Left lobe of liver (tissue), 2 donors: ENCODE data around the gene ZNF555. TPM values are rescaled to one million over a fixed set of nuclear protein-coding genes. Genes with fewer than 3 reads are reported as not detected.
"Not testable (repeated sequence)": the region's sequence is repeated elsewhere in the genome, so short reads cannot be mapped to it uniquely, and the experiment has no call there.

Experiments used
- ATAC-seq: fragments of 200-7000 bp; cut with Tn5 transposase; one replicate; pipeline ENCODE4 v1.9.1; 2020; ENCODE audit warnings: mild to moderate bottlenecking, moderate library complexity
- DNase-seq: peaks from one replicate; pipeline ENCODE4 v3.0.0-alpha.2; 2020; ENCODE audit warnings: low spot score
- total RNA-seq: library from RNA; stranded (reverse); gene quantifications from one replicate; pipeline ENCODE4 v1.2.1, GENCODE V29; 2021
- donor health status: DM: no; HTN: no; CAD: no; lungs with moderate emphysema.
- donor health status: DM: no; HTN: yes; CAD: no.

ZNF555 gene
- total RNA-seq, 1 donor from 2014 or later = 2.0 TPM

DNA sequence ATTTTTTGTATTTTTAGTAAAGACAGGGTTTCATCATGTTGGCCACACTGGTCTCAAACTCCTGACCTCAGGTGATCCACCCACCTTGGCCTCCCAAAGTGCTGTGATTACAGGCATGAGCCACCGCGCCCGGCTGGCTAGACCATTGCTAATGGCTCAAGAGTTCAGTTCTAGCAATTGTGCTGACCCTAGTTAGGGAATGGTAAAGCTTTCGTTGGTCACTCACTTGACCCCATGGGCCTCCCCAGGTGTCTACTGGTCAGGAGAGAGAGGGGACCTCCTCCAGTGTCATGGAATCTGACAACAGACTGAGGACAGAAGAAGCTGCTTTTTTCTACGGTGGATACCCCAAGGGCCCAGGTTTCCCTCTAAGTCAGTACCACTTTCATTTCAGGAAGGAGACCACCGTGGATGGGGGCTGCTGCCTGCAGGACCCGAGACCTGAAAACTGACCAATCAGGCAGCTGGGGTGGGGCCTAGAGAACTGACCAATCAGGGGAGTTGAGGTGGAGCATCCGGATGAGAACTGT lies 25.3 kb downstream of the ZNF555 start:
- no peak for DNase-seq
- ATAC-seq = no peak

DNA sequence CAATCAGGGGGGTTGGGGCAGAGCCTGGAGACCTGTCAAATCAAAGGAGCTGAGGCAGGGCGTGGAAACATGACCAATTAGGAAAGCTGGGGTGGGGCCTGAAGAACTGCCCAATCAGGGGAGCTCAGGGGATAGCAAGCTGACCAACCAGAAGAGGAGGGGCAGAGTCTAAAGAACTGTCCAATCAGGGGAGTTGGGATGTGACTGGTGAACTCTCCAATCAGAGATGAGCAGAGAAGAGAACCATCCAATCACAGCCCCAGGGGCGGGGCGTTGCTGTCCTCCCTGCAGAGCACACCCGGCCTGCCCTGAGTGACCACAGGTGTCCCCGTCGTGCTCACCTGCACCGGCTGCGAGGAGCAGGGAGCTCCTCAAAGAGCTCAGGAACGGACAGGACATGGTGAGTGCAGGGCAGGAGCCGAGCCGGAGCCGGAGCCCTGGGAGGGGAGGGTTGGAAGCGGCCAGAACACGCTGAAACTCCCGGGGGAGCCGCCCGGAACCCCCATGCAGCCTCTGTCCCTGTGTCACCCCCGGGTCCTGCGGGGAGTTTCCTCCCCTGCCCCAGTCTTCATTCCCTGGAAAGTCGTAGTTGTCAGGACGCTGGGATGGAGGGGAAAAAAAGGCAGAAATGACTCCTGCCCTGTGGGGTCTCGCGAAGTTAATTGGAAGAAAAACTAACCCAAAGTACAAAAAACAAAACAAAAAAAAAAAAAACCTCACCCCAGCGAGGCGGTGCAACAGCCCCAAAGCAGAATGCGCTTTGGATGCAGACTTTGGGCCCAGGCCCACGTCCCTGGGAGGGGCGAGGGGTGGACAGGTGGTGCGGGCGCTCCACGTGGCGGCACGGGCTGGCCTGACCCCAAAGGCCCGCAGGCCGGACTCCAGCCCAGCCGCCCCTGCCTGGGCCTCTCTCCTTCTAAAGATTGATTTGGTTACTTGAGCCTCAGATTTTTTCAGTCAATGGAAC lies 26.0 kb downstream of the ZNF555 start, which contains the start of gene ZNF556:
ZNF556 (plus strand) TSS at position 311 of the 967 bp plus-strand sequence; CDS start at position 398, 87 bp downstream.
- ATAC-seq (no peak), DNase-seq (no peak)

DNA sequence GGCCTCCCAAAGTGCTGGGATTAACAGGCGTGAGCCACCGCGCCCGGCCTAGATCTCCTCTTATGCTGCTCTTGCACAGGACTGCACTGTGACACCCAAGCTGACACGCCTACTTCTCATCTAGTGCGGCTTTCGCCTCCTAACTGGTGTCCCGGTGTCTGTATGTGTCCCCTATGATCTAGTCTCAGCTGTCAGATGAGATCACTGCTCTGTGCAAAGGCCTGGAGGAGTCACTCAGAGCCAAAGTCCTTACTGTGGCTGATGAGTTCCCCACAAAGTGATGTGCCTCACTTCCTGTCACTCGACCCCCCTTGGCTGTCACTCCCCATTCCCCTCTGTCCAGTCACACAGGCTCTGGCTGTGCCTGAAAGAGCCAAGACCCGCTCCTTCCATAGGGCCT lies 28.3 kb downstream of the ZNF555 start:
- no peak for ATAC-seq
- no peak for DNase-seq

DNA sequence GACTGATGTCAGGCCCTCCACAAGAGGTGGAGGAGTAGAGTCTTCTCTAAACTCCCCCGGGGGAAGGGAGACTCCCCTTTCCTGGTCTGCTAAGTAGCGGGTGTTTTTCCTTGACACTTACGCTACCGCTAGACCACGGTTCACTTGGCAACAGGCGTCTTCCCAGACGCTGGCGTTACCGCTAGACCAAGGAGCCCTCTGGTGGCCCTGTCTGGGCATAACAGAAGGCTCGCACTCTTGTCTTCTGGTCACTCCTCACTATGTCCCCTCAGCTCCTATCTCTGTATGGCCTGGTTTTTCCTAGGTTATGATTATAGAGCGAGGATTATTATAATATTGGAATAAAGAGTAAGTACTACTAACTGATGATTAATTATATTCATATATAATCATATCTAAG lies 30.9 kb downstream of the ZNF555 start:
- DNase-seq, ATAC-seq: not testable (repeated sequence)

DNA sequence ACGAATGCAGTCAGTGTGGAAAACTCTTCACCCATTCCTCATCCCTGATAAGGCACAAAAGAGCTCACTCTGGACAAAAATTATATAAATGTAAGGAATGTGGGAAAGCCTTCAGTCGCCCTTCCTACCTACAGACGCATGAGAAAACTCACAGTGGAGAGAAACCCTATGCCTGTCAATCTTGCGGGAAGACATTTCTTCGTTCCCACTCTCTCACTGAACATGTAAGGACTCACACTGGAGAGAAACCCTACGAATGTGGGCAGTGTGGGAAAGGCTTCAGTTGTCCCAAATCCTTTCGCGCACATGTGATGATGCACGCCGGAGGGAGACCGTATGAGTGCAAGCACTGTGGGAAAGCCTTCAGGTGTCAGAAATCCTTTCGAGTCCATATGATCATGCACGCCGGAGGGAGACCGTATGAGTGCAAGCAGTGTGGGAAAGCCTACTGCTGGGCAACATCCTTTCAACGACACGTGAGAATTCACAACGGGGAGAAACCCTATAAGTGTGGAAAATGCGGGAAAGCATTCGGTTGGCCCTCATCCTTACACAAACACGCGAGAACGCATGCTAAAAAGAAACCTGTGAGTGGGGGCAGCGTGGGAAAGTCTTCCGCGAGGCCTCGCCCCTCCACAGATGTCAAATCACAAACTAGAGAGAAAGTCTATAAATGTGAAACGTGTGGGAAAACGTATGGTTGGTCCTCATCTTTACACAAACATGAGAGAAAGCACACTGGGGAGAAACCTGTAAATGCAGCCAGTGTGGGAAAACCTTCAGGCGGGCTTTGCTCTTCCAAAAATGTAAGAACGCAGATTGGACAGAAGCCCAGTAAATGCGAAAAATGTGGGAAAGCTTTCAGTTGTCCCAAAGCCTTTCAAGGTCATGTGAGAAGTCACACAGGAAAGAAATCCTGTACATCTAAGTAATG lies 36.4 kb downstream of the ZNF555 start:
- no peak for DNase-seq

DNA sequence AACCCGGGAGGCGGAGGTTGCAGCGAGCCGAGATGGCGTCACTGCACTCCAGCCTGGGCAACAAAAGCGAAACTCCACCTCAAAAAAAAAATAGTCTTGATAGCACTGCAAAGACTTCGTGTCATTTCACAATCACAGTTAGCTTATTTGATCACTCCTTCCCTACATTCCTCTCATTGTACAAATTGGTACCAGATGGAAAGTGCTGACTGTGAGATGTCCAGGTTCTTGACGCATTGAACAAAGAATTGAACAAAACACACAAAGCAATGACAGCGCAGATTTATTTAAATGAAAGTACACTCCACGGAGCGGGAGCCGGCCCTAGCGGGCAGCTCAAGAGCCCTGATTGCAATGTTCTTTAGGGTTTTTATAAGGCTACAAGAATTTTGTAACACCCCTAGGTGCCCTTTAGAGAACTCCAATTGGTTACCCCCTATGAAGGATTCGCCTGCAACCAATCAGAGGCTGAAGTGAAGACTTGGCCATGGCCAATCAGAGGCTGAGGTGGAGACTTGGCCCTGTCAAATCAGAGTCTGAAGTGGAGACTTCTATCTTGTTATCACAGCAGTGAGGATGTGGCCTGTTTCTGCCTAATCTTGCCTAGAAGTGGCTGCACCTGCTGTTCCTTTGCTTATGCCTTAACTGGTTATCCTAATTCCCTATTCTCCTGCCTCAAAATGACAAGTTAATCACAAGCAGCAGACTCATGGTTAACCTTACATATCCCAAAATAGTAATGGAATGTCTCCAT lies 42.6 kb downstream of the ZNF555 start:
- DNase-seq = no peak
- ATAC-seq = no peak

More for the DNA sequence above, 36.4 kb downstream of the ZNF555 start:
- ATAC-seq = no peak

DNA sequence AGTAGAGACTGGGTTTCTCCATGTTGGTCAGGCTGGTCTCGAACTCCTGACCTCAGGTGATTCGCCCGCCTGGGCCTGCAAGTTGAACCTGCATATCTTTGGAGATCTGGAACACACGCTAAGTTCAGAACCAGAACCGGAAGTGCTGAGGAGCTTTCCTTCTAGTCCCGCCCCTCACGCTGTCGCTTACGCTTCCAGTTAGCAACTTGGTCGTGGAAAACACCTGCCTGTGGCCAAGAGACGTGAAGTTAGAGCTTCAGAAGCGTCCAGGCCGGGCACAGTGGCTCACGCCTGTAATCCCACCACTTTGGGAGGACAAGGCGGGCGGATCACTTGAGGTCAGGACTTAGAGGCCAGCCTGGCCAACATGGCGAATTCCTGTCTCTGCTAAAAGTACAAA lies 44.5 kb downstream of the ZNF555 start:
- ATAC-seq = no peak
- no peak for DNase-seq

DNA sequence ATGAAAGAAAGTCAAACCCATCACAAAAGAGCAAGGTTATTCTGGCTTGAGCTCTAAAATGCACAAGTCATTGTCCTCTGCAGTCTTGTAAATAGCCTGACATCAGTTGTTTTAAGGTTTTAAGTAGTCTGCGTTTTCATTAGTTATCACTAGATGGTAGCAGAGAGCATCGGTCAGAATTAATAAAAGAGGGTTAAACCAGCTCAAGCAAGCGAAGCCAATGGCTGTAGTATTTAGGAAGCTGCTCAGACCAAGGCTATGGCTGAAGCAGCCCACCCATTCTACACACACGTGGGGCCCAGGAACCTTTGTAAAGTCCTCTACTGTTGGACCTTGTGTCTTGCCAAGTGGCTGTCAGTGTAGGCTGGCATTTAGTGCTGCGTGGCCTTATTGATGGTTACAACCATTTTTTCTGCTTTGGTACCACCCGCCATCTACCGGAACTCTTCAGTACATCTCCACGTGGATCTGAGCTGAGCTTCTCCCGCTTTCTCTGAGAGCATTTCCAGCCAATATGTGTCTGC lies 46.2 kb downstream of the ZNF555 start:
- ATAC-seq (peak; percentile 97), DNase-seq (no peak)

DNA sequence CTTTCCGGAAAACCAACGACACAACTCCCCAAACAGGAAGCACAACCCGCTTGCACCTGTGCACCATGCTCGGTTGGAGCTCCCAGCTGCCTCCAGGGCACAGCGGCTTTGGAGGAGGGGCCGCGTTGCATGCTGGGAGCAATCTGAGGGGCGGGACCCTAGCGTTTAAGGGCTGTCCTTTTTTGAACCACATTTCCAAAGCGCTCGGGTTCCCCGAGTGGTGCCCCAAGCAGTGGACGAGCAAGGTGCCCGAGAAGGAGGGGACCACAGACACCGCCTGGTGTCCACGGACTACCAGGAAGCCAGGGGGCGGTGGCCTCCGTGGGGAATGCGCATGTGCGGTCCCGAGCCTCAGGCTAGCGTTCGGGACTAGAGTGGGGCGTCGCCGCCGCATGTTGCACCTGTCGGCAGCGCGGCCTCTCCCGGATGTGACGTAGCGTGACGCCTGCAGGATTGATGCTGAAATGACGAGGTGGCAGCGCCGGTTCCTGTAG lies 47.5 kb downstream of the ZNF555 start:
- ATAC-seq (no peak), DNase-seq (no peak)

DNA sequence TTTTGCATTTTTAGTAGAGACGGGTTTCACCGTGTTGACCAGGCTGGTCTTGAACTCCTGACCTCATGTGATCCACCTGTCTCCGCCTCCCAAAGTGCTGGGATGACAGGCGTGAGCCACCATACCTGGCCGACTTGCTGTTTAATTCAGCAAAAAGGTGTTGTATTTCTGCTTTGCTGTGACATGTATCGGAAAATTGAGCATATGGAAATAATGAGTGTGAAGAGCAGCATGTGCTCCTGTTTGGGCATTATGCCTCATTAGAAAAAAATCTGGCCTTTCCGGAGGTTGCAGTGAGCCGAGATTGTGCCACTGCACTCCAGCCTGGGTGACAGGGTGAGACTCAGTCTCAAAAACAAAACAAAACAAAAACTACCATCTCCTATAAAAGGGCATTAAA lies 49.3 kb downstream of the ZNF555 start:
- ATAC-seq = not testable (repeated sequence)

DNA sequence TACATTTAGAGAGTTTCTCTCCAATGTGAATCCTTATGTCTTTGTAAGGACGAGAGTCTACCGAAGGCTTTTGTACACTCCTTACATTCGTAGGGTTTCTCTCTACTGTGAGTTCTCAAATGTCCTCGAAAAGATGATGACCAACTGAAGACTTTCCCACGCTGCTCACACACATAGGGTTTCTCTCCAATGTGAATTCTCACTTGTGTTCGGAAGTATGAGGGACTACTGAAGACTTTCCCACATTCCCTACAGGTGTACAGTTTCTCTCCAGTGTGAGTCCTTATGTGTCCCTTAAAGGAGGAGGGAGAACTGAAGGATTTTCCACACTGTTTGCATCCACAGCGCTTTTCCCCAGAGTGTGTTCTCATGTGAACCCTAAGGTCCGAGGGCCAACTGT lies 55.4 kb downstream of the ZNF555 start:
- DNase-seq (no peak), ATAC-seq (no peak)

More for the DNA sequence above, 49.3 kb downstream of the ZNF555 start:
- DNase-seq = not testable (repeated sequence)

DNA sequence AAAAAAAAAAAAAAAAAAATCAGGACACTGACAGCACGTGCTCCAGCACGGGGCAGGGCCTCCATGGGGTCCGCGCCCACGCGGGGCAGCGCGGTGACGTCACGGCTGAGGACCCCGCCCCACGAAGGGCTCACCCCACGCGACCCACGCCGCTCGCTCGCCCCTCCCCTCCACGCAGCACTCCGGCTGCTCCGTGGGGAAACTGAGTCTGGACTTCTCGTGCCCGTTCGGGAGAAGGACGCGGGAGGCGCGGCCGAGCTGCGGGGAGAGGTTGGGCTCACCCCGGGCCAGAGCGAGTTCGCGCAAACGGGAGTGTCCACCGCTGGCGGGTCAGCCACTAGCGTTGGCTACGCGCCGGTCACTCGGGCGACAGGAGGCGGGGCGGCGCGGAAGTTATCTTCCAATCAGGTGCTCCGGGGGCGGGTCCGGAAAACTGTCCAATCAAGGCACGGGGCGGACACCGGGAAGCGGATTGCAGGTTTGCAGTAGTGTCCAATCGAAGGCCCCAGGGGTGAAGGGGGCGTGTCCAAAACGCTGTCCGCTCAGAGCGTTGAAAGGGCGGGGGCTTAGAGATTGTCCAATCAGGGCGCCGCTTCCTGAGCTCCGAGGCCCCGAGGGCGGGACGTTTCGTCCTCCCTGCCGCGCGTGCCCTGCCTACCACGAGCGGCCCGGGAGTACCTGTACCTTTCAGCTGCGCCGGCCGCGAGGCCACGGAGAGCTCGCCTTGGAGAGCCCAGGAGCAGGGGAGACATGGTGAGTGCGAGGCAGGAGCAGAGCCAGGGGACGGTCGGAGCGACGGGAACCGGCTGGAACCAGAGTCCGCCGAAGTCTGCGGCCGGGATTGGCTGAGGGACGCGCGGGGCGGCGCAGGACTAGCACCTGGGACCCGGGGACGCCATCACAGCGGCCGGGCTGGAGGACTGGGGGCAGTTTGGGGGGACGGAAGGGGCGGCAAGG lies 59.3 kb downstream of the ZNF555 start, which contains the start of gene ZNF57:
ZNF57 (plus strand) TSS at position 633 of the 957 bp plus-strand sequence; CDS start at position 751, 118 bp downstream.
- peak; percentile 100 for DNase-seq
- ATAC-seq = peak; percentile 96

DNA sequence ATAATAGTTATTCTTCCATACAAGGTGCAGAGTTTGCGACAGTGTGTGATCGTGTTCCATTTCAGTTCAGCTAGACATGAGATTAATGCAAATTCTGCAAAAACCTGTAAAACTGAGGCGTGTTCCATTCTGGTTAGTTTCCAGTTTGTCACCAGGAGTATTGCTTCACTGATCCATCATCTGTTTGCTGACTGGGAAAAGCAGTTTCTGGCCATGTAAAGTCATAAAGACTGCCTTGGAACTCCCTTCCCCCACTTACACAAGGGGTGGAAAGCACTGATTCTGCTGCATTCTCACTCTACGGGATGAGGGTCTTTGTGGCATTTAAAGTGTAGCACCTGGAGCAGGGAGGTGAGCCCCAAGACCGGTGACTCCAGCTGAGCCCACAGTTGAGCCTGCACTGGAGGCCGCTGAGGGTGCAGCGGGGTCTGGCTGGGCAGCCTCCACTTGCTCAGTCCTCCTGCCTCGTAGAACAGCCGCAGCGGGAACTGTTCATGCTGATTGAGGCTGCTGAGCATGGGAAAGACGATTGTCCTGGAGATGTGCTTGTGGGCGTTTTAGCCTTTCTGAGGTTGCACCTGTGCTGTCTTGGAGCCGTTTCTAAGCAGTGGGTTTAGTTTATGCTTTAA lies 61.4 kb downstream of the ZNF555 start:
- ATAC-seq (peak; percentile 15), DNase-seq (peak; percentile 19)

DNA sequence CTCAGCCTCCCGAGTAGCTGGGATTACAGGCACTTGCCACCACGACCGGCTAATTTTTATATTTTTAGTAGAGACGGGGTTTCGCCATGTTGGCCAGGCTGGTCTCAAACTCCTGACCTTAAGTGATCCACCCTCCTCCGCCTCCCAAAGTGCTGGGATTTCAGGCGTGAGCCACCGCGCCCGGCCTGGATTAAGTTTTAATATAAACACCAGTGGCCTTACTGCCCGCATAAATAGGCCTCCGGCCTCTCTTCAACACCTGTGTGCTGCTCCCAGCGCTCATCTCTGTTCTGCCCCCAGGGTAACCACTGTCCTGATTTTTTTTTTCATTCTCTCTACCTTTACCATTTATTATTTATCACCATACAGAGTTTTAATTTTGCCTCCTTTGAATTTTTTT lies 62.1 kb downstream of the ZNF555 start:
- ATAC-seq, DNase-seq: not testable (repeated sequence)

DNA sequence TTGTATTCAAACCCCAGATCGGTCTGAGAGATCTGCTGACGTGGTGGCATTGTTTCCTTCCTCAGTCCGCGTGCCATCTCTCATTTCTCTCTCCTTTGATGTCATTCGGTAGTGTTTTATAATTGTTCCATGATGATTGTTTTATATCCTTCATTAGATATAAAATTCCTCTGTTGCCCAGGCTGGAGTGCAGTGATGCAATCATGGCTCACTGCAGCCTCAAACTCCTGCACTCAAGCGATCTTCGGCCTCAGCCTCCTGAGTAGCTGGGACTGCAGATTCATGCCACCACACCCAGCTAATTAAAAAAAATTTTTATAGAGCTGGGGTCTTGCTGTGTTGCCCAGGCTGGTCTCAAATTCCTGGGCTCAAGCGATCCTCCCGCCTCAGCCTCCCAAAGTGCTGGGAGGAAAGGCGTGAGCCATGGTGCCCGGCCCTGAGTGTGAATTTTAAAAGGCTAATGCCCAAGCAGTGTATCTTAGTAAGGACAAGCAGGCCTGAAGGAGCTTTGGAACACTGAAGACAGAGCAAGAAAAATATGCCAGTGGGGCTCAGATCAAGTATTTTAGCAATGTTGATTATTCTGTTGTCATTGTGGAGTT lies 64.7 kb downstream of the ZNF555 start:
- ATAC-seq (no peak), DNase-seq (peak; percentile 23)

DNA sequence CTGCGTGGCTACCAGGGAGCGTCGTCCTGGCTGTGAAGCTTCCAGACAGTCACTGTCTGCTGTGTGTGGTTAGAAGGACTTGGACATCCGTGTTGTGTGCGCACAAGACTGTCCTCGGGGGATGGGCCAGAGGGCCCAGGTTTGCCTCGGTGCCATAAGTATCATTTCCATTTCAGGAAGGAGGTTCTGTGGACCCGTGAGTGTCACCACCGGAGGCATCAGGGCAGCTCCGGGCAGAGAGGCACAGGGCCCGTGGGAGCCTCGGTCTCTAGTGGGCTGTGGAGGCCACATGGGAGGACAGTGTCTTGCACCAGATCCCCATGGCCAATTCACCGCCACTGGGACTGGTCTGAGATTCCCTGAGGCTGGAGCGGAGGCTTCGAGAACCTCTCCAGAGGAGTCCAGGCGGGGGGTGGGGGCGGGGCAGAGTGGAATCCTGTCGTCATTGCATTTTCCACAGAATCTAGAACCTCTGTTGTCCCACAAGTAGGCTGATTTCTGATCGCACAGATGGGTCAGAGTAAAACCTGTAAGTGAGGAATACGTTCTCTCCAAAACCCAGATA lies 65.4 kb downstream of the ZNF555 start:
- ATAC-seq (no peak), DNase-seq (no peak)
